ENCODE measurements around the gene INPP5A. TPM values are rescaled to one million over a fixed set of nuclear protein-coding genes. Genes with fewer than 3 reads are reported as not detected.
"Not testable (repeated sequence)": the region's sequence is repeated elsewhere in the genome, so short reads cannot be mapped to it uniquely, and the experiment has no call there.

Gene INPP5A
- total RNA-seq, 1 donor from 2014 or later, result 29.5 TPM

GRCh38 chr10:132502544-132503300 is 34.9 kb upstream of the INPP5A start:
- Histone ChIP-seq H3K27me3 (ENCODE audit: control insufficient read depth, insufficient read depth, low read length) (peaks cover 3% of the 10 kb centered on the region), H3K4me3 (ENCODE audit: low read depth, low read length) (no peak overlapping the region), H3K36me3 (ENCODE audit: control insufficient read depth, insufficient read depth, low read length) (no peaks in the 10 kb centered on the region)
- FAIRE-seq, result no peak
- DNase-seq (ENCODE audit: low read depth), result no peak
- TF ChIP-seq, protein P1, sequence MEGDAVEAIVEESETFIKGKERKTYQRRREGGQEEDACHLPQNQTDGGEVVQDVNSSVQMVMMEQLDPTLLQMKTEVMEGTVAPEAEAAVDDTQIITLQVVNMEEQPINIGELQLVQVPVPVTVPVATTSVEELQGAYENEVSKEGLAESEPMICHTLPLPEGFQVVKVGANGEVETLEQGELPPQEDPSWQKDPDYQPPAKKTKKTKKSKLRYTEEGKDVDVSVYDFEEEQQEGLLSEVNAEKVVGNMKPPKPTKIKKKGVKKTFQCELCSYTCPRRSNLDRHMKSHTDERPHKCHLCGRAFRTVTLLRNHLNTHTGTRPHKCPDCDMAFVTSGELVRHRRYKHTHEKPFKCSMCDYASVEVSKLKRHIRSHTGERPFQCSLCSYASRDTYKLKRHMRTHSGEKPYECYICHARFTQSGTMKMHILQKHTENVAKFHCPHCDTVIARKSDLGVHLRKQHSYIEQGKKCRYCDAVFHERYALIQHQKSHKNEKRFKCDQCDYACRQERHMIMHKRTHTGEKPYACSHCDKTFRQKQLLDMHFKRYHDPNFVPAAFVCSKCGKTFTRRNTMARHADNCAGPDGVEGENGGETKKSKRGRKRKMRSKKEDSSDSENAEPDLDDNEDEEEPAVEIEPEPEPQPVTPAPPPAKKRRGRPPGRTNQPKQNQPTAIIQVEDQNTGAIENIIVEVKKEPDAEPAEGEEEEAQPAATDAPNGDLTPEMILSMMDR (IDR thresholded peaks at IDR 0.05; ENCODE audit: insufficient read depth, low read length, severe bottlenecking), result no peak

GRCh38 chr10:132503581-132504421 is 33.8 kb upstream of the INPP5A start:
- no peak for DNase-seq (ENCODE audit: low read depth)

DNA sequence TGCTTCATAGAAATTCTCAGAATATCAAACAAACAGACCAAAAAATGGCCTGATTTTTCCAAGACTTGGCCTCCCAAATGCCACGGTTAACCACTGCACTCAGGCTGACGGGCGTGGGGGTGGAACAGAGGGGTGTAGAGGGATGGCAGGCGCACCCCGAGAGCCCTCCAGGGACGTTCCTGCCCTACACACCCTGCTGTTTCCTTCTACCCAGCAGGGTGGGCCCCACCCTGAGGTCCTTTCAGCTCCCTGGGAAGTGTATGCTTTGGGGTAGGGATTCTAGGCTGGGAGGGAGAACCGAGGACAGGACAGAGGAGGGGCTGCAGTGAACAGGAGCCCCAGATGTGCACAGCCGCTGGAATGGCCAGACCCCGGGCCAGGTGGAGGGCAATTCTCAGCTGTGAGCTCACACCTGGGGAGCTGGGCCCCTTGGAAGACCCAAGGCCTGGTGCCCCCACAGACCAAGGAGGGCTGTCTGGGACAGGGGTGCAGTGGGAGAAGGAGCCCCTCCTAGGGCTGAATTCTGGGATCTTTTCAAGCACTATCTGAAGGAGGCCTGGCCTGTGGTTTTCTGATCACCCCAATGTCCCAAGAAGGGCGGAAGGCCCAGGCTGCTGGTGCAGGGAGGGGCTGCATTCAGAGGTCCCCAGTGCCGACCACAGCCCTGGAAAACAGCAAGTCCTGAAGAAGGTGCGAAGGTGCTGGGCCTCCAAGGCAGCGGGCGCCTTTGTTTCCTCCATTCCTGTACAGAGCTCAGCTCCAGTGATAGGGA is 32.9 kb upstream of the INPP5A start:
- TF ChIP-seq, protein P1 (IDR thresholded peaks at IDR 0.05; ENCODE audit: insufficient read depth, low read length, severe bottlenecking), result no peak
- no peak for DNase-seq (ENCODE audit: low read depth)
- Histone ChIP-seq H3K36me3 (ENCODE audit: control insufficient read depth, insufficient read depth, low read length) (no peaks in the 10 kb centered on the region), H3K27me3 (ENCODE audit: control insufficient read depth, insufficient read depth, low read length) (peaks cover 3% of the 10 kb centered on the region), H3K4me3 (ENCODE audit: low read depth, low read length) (no peak overlapping the region)
- no peak for FAIRE-seq

More at GRCh38 chr10:132503581-132504421, 33.8 kb upstream of the INPP5A start:
- Histone ChIP-seq H3K4me3 (ENCODE audit: low read depth, low read length) (no peak overlapping the region), H3K27me3 (ENCODE audit: control insufficient read depth, insufficient read depth, low read length) (peaks cover 3% of the 10 kb centered on the region), H3K36me3 (ENCODE audit: control insufficient read depth, insufficient read depth, low read length) (no peaks in the 10 kb centered on the region)
- TF ChIP-seq, protein P1 (IDR thresholded peaks at IDR 0.05; ENCODE audit: insufficient read depth, low read length, severe bottlenecking), result no peak
- no peak for FAIRE-seq

GRCh38 chr10:132505546-132505945 is 32.0 kb upstream of the INPP5A start:
- not testable (repeated sequence) for H3K4me3 ChIP-seq (ENCODE audit: low read depth, low read length); H3K27me3 ChIP-seq (ENCODE audit: control insufficient read depth, insufficient read depth, low read length); DNase-seq (ENCODE audit: low read depth); H3K36me3 ChIP-seq (ENCODE audit: control insufficient read depth, insufficient read depth, low read length); FAIRE-seq

GRCh38 chr10:132506711-132507408 is 30.7 kb upstream of the INPP5A start:
- TF ChIP-seq, protein P1 (IDR thresholded peaks at IDR 0.05; ENCODE audit: insufficient read depth, low read length, severe bottlenecking), result no peak
- DNase-seq (ENCODE audit: low read depth) (no peak), FAIRE-seq (no peak)
- no peaks in the 10 kb centered on the region for H3K36me3 ChIP-seq (ENCODE audit: control insufficient read depth, insufficient read depth, low read length)
- H3K27me3 ChIP-seq (ENCODE audit: control insufficient read depth, insufficient read depth, low read length), result peaks cover 3% of the 10 kb centered on the region
- no peak overlapping the region for H3K4me3 ChIP-seq (ENCODE audit: low read depth, low read length)

Data from bronchial epithelial cell (primary cell).